ENCODE measurements around the gene HOXA6. TPM values are rescaled to one million over a fixed set of nuclear protein-coding genes. Genes with fewer than 3 reads are reported as not detected.

The HOXA6 gene
- total and polyA plus RNA-seq, 2 donors from 2014 or later = 1.1 to 22.0 TPM

DNA sequence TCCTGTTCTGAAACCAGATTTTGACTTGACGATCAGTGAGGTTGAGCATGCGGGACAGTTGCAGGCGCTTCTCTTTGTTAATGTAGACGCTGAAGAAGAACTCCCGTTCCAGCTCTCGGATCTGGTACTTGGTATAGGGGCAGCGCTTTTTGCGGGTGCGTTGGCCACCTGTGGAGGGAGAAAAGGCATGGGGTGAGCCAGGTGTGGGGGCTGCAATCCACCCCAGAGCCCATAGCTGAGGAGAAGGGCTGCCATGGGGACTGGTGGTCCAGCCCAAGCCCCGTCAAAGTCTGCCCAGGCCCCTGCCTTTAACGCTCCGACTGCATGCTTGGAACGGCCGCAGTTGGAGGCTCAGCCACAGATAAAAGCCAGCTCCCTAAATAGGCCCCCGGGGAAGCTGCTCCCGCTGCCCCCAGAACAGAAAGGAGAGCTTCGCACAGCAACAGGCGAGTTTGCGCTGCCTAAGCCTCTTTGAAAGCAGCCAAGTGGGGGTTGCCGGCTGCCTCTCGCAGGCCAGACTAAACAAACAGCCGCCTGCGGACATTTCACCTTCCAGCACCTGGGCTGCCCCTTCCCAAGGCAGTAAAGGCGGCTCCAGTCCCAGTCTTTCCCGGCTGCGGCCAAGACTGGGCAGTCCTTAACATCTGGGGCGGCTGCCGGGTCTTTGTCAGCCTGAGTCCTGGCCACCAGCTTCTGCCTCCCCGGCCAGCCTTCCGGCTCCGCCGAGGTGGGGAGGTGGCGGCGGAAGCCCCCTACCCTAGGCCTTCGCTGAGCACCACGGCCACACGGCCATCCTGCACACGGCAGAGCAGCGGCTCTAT is 35.5 kb upstream of the HOXA6 start:
- intact Hi-C loops (cut with DNase I) = no loop called here
- TF ChIP-seq, protein P1, sequence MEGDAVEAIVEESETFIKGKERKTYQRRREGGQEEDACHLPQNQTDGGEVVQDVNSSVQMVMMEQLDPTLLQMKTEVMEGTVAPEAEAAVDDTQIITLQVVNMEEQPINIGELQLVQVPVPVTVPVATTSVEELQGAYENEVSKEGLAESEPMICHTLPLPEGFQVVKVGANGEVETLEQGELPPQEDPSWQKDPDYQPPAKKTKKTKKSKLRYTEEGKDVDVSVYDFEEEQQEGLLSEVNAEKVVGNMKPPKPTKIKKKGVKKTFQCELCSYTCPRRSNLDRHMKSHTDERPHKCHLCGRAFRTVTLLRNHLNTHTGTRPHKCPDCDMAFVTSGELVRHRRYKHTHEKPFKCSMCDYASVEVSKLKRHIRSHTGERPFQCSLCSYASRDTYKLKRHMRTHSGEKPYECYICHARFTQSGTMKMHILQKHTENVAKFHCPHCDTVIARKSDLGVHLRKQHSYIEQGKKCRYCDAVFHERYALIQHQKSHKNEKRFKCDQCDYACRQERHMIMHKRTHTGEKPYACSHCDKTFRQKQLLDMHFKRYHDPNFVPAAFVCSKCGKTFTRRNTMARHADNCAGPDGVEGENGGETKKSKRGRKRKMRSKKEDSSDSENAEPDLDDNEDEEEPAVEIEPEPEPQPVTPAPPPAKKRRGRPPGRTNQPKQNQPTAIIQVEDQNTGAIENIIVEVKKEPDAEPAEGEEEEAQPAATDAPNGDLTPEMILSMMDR (IDR thresholded peaks at IDR 0.05; ENCODE audit: borderline replicate concordance, extremely low read depth, insufficient read depth) = no peak
- H3K27me3 ChIP-seq (ENCODE audit: control insufficient read depth, insufficient read depth, low read length) = no peaks in the 10 kb centered on the region
- FAIRE-seq = no peak
- peak overlapping the region; percentile 22 to 80 for H3K27ac ChIP-seq (ENCODE audit: low read depth in 2 of 2, low read length in 2 of 2)
- no peaks in the 10 kb centered on the region for H3K9me3 ChIP-seq (ENCODE audit: control insufficient read depth in 2 of 3, insufficient read depth in 1 of 3, low read length in 3 of 3)
- H3K36me3 ChIP-seq (ENCODE audit: control insufficient read depth in 2 of 3, insufficient read depth in 3 of 3, low read length in 3 of 3) = no peaks in the 10 kb centered on the region
- H3K4me1 ChIP-seq (ENCODE audit: control insufficient read depth in 2 of 3, insufficient read depth in 2 of 3, low read depth in 1 of 3, low read length in 3 of 3) = peaks cover 0 to 8% (median 0%) of the 10 kb centered on the region in 3 donors
- DNase-seq = peak in 4 of 5 donors; percentile 44 to 72 (median 65)
- peak overlapping the region; percentile 54 to 85 (median 68) for H3K4me3 ChIP-seq (ENCODE audit: low read length in 3 of 3)
- H3K9ac ChIP-seq (ENCODE audit: low read length in 3 of 3) = peak overlapping the region; percentile 37 to 85 (median 40)

DNA sequence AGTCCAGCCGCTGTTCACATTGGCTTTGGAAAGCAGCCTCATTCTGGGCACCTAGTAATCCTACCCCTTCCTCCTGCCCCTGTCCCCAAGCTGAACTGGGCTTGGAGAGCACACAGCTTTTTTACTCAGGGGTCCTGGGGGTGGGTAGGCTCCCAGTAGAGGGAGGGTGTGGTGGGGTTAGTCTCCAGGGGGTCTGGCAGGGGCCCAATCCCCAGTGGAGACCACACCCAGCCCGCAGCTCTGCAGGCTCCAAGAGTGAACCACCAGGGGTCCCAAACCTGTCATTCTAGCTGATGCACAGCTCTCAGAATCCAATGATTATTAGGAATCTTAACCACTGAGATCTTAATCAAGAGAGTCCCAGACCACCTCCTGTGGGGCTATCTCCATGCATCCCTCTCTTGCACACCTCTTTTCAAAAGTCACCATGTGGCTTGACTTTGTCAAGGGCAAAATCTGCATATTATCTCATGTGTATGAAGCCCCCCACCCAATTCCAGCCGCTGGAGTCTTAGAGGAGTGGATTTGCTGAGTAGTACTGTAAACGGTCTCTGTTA is 34.8 kb upstream of the HOXA6 start:
- FAIRE-seq = no peak
- no peaks in the 10 kb centered on the region for H3K27me3 ChIP-seq (ENCODE audit: control insufficient read depth, insufficient read depth, low read length)
- H3K4me3 ChIP-seq (ENCODE audit: low read length in 3 of 3) = peak overlapping the region in 2 of 3 donors; percentile 54 to 85
- intact Hi-C loops (cut with DNase I) = no loop called here
- DNase-seq = peak in 4 of 5 donors; percentile 50 to 68 (median 60)
- H3K9me3 ChIP-seq (ENCODE audit: control insufficient read depth in 2 of 3, insufficient read depth in 1 of 3, low read length in 3 of 3) = no peaks in the 10 kb centered on the region
- H3K36me3 ChIP-seq (ENCODE audit: control insufficient read depth in 2 of 3, insufficient read depth in 3 of 3, low read length in 3 of 3) = no peaks in the 10 kb centered on the region
- H3K27ac ChIP-seq (ENCODE audit: low read depth in 2 of 2, low read length in 2 of 2) = peak overlapping the region; percentile 19 to 29
- TF ChIP-seq, protein P1 (IDR thresholded peaks at IDR 0.05; ENCODE audit: borderline replicate concordance, extremely low read depth, insufficient read depth) = no peak
- H3K9ac ChIP-seq (ENCODE audit: low read length in 3 of 3) = peak overlapping the region; percentile 13 to 85 (median 40)
- H3K4me1 ChIP-seq (ENCODE audit: control insufficient read depth in 2 of 3, insufficient read depth in 2 of 3, low read depth in 1 of 3, low read length in 3 of 3) = peaks cover 0 to 6% (median 0%) of the 10 kb centered on the region in 3 donors

DNA sequence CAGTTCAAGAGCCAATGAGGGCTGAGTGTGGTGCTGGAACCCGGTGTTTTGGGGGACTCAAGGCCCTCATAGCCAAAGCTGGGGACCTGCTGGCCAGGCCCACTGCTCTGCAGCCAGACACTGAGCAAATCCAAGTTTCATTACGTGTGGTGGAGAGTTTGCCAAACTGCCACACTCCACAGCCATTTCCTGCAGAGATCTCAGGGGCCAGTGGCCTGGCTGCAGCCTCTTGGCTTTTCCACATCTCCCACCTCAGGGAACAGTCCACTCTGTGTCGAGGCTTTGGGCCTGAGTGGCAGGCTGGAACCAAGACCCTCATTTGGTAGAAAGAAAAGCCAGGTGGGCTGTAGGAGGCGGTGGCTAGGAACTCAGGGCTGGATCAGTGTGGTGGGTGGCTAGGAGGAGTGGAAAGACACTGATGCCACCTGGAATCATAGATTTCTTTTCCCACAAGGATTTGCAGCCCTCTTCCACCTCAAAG is 34.3 kb upstream of the HOXA6 start:
- H3K27me3 ChIP-seq (ENCODE audit: control insufficient read depth, insufficient read depth, low read length) = no peaks in the 10 kb centered on the region
- peak overlapping the region in 1 of 2 donors; percentile 29 for H3K27ac ChIP-seq (ENCODE audit: low read depth in 2 of 2, low read length in 2 of 2)
- peak overlapping the region in 1 of 3 donors; percentile 26 for H3K9ac ChIP-seq (ENCODE audit: low read length in 3 of 3)
- no peaks in the 10 kb centered on the region for H3K36me3 ChIP-seq (ENCODE audit: control insufficient read depth in 2 of 3, insufficient read depth in 3 of 3, low read length in 3 of 3)
- no peak for FAIRE-seq
- TF ChIP-seq, protein P1 (IDR thresholded peaks at IDR 0.05; ENCODE audit: borderline replicate concordance, extremely low read depth, insufficient read depth) = no peak
- intact Hi-C loops (cut with DNase I) = no loop called here
- DNase-seq = peak in 3 of 5 donors; percentile 33 to 54 (median 52)
- H3K4me1 ChIP-seq (ENCODE audit: control insufficient read depth in 2 of 3, insufficient read depth in 2 of 3, low read depth in 1 of 3, low read length in 3 of 3) = peaks cover 0 to 6% (median 0%) of the 10 kb centered on the region in 3 donors
- H3K4me3 ChIP-seq (ENCODE audit: low read length in 3 of 3) = peak overlapping the region in 1 of 3 donors; percentile 85
- no peaks in the 10 kb centered on the region for H3K9me3 ChIP-seq (ENCODE audit: control insufficient read depth in 2 of 3, insufficient read depth in 1 of 3, low read length in 3 of 3)

All from kidney (tissue), 14 donors.